Measurements from ENCODE around the gene CRYBB3.
"Not testable (repeated sequence)": the region's sequence is repeated elsewhere in the genome, so short reads cannot be mapped to it uniquely, and the experiment has no call there.

CRYBB3 gene

DNA sequence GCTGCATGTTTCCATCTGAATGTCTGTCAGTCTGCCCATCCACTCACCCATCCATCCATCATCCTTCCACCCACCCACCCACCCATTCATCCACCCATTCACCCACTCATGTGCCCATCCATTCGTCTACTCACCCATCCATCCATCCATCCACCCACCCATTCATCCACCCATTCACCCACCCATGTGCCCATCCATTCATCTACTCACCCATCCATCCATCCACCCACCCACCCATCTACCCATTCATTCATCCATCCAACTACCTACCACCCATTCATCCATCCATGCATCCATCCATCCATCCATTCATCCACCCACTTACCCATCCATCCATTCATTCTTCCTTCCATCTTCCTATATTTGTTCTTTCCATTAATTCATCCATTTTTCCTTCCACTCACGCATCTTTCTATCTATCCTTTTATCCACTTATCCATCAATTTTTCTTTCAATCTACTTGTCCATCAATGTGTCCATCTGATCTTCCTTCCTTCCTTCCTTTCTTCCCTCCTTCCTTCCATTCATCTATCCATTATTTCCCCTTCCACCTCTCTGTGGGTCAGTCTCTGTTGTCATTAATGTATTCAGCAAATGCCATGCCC lies 8.0 kb downstream of the CRYBB3 start:
- DNase-seq, result no peak

DNA sequence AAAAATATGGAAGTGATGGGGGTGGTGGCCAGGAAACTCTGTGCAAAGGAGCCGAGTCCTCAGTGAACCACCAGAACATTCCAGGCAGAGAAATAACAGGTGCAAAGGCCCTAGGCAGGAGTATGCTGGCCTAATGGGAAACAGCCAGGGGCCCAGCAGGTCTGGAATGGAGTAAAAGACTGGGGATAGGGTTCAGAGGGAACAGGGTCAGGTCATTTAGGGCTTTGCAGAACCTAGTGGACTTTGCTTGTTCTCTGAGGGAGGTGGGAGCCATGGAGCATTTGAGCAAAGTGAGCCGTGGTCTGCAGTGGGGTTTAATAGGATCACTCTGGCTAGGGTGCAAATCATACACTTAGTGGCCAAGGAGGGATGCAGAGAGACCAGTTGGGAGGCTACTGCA lies 8.7 kb downstream of the CRYBB3 start:
- no peak for DNase-seq

DNA sequence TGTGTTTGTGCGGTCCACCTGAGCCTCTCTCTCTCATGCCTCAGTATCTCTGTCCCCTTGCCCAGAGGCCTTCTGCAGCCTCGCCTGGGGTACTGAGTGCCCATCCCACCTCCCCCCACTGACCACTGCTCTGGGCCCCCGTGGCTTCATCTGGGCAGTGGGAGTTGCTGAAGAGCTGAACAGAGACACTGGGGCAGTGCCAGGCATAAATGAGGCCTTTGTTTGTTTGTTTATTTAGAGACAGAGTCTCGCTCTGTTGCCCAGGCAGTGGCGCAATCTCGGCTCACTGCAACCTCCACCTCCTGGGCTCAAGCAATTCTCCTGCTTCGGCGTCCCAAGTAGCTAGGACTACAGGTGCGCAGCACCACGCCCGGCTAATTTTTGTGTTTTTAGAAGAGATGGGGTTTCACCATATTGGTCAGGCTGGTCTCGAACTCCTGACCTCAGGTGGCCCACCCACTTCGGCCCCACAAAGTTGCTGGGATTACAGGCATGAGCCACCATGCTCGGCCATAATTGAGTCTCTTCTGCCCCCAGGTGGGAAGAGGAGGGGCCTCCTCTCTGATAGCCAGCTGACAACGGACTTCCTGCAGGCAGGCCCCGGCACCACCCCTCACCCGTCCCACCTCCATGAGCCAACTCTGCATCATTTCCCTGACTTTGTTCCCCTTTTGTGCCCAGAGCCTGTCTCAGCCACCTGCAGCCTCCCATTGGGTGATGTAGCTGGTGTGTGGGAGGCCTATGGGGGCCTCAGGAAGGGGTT lies 9.3 kb downstream of the CRYBB3 start:
- no peak for DNase-seq

DNA sequence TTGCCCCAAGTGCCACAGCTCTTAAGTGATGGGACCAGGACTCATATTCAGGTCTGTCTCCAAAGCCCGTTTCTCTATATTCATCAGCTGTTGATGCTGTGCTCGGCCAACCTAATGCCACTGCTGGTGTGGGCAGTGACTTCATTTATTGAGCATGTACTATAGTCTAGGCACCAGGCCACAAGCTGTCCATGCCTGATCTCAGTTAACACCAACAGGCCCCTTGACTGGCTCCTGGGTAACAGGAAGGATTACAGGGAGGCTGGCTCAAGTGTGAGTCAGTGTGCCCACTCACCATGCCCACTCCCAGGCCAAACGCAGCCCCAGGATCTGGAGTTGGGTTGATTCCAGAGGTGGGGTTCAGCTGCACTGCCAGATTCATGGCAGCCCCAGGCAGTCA lies 11.1 kb downstream of the CRYBB3 start:
- DNase-seq, result no peak

DNA sequence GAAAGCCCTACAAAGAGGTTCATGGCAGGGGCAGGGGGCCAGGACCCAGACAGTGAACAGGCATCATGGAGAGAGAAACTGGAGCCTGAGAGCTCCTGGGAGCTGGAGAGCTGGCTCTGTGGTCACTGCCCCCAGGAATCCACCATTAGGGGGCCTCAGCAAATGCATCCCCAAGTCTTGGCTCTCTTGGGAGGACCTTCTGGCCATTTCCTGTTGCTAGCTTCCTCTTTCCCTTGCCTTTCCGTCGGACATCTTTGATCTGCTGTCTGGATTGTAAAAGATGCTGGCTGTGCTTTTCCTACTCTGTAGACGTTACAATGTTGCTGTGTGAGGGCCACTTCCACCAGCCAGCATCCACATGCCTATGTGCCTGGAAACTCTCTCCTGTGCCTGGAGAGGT lies 12.7 kb downstream of the CRYBB3 start:
- DNase-seq, result no peak

DNA sequence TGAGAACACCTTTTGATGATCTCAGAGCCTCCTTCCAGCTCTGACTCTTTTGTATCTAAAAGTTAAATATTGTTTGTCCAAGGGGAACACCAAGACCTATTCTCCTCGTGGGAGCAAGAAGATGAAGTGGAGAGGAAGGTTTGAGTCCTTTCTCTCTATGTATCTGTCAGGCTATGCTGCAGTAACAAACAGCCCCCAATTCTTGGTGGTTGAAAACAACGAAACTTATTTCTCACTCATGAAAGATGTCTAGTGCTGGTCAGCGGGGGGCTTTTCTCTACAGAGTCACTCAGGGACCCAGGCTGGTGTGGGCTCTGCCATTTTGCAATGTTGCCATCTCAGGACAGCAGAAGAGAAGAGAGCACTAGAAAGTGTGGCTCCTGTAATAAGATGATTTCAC lies 13.6 kb downstream of the CRYBB3 start:
- DNase-seq, result no peak

DNA sequence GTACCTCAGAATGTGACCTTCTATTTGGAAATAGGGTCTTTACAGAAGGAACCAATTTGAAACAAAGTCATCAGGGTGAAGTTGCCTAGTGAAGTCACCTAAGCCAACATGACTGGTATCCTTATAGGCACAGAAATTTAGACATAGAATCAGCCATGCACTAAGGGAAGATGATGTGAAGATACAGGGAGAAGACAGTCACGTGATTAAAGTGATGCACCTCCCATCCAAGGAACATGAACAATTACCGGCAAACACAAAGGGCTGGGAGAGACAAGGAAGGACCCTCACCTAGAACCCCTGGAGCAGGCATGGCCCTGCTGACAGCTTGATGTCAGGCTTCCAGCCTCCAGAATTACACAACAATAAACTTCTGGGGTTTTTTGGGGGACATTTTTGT lies 16.6 kb downstream of the CRYBB3 start:
- no peak for DNase-seq

DNA sequence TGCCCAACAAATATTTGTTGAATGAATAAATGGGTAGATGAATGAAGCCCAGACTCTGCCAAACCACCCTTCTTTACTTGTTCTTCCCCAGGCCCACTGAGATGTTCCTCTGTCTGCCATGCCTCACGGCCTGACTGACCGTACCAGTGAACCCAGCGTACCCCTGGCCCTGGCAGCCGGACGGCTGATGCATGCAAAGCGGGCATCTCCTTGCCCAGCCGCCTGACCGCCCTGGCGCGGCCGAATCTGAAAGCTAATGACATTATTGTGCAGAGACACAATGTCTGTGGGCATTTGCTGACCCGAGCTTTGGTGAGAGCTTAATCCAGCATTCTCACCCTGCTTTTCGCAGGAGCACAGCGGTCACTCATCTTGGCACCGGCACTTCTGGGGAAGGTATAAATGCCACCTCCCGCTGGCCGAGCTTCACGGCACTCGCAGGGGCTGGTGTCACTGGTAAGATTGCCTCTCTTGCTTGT lies 19.6 kb downstream of the CRYBB3 start, which contains the start of gene CRYBB2:
Gene CRYBB2, plus strand, starts transcription at position 429 of the 479 bp plus-strand sequence. CDS start 1,791 bp downstream, outside the sequence.
- DNase-seq, result no peak

DNA sequence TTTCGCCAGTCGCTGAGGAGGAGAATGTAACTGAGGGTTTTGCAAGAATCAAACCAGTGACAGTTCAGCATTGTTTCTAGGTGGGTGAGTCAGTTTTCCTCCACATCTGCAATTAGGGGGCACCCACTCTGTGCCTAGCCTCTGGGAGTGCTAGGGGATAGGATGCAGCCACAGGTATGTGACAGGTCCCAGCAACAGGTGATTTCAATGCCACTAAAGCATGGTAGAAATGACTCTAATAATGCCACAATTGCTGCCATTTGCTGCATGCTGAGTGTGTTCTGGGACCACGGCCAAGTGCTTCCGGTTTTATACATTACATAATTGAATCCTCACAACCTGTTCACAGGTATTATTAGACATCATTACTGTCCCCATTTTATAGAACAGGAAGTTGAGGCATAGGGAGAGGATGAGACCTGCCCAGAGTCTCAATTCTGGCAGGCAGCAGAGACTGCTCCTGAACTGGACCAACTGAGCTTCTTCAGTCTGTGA lies 20.3 kb downstream of the CRYBB3 start:
- no peak for DNase-seq

DNA sequence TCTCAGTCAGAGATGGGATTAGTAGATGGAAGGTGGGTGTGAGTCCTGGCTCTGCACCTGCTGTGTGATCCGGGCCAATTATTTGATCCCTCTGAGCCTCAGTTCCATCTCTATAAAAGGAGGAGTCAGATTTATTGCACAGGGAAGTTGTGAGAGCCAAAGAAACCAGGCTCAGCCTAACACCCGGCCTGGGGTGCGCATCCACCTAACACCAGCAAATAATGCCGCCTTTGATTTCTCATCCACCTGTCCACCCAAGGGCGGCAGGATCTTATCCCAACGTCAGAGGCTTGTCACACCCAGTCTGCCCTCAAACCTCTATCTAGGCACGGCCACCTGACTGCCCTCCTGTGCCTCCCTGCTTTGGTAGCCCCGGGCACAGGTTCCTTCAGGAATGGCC lies 22.1 kb downstream of the CRYBB3 start:
- DNase-seq, result no peak

DNA sequence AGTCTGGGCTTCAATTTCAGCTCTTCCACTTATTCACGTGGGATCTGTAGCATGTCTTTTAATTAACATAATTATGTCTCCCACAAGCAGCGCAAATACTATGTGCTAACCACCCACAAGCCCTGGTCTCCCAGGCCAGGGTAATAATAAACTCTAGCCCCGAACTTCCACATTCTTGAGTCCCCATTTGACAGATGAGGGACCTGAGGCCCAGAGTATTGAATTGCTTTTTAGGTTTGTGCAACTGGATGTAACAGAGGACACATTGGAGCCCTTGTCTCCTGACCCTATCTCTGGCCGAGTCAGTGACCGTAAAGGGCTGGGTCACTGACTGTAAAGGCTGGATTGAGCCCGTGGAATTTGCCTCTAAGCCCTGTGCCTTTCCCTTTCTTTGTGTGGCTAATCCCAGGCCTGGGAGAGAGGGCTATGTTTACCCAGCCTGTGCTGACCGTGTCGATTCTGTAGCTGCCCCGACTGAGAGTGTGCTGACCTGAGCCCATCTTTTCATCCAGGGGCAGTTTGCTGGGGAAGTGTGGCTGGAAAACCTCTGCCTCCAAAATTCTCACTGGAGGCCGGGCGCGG lies 23.7 kb downstream of the CRYBB3 start:
- no peak for DNase-seq

DNA sequence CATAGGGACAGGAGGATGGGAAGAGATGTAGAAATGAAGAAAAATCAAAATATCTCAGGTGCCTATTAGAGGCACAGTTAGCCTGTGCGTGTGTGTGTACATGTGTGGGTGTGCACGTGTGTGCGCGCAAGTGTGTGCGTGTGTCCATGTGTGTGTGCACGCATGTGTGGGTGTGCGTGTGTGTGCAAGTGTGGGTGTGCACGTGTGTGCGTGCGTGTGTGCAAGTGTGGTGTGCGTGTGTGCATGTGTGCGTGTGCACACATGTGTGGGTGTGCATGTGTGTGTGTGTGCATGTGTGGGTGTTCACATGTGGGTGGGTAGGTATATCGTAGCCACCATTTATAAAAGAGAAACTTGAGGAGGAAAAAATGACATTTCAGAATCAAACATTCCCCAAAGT lies 29.2 kb downstream of the CRYBB3 start:
- no peak for DNase-seq

DNA sequence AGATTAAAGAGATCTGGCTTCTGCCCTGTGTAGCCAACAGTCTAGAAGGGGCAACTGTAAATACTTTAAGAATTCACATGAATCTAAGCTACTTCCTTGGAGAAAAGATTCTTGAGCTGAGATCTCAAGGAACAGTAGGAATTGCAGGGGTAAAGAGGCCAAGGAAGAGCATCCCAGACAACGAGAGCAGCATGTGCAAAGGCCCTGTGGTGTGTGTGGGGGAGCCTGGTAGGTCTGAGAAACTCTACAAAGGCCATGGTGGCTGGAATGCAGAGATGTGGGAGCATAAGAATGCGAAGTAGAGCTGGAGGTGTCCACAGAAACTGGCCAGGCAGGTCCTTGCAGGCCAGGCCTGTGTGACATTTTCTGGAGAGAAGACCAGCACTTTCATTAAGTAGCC lies 31.1 kb downstream of the CRYBB3 start:
- not testable (repeated sequence) for DNase-seq

DNA sequence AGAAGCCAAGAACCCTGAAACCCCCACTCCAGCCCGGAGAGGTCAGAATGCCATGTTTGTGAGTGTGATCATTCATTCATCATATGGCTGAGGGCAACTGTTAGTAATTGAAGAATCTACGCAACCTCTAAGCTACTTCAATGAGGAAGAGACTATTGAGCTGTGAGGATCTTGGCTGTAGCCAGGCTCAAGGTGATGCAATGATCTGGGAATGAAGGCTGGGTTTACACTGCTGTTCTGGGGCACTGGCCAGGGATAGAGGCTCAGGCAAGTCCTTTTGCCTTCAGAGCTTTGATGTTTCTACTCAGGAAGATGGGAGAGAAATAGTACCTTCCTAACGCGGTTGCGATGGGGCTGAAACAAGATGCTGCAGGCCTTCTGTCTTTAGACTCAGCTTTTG lies 32.6 kb downstream of the CRYBB3 start:
- DNase-seq, result no peak

DNA sequence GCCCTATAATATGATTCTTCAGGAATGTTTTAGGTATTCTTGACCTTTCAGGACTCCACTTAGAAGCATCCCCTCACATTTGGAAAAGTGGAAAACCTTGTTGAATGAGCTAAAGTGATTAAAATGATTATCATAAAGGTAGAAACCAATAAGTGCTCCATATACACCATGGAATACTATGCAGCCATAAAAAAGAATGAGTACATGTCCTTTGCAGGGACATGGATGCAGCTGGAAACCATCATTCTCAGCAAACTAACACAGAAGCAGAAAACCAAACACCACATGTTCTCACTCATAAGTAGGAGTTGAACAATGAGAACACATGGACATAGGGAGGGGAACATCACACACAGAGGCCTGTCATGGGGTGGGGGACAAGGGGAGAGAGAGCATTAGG lies 34.0 kb downstream of the CRYBB3 start:
- not testable (repeated sequence) for DNase-seq

DNA sequence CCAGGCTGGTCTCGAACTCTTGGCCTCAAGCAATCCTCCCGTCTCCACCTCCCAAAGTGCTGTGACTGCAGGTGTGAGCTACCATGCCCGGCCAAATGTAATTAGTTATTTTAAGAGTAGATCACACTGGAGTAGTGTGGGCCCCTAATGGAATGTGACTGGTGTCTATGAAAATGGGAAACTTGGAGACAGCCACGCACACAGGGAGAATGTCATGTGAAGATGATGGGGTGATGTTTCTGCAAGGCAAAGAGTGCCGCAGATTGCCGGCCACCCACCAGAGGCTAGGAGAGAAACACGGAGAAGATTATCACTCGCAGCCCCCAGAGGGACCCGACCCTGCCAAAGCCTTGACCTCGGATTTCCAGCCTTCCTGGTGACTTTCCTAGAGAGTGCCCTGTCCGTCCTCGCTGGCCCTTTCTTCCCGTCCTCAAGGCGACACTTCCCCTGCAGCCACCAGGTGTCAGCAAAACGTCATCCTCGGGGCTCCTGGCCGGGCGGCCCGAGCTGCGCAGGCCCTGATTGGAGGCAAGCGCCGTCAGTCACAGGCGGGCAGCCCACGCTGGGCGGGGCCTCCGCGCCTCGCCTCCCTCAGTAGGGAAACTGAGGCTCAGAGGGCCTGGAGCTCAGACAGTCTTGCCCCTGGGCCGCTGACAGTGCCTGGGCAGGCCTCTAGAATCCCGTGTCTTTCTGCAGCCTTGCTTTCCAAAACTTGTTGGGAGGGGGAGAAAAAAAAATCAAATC lies 36.1 kb downstream of the CRYBB3 start:
- peak in 1 of 2 donors; percentile 44 for DNase-seq

DNA sequence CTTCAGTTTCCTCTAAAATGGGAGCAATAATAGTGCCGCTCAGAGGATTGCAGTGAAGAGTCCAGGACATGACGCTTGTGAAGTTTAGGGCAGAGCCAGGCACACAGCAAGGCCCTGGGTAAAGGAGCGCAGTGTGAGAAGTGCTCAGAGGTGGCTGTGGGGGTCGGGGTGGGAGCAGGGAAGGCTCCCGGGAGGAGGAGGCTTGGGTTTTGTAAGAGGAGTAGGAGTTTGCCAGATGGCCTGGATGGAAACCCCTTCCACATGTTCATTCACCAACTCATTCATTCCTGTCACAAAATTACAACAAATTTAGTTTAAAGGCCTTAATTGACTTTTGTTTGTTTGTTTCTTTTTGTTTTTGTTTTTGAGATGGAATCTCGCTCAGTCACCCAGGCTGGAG lies 36.8 kb downstream of the CRYBB3 start:
- no peak for DNase-seq

DNA sequence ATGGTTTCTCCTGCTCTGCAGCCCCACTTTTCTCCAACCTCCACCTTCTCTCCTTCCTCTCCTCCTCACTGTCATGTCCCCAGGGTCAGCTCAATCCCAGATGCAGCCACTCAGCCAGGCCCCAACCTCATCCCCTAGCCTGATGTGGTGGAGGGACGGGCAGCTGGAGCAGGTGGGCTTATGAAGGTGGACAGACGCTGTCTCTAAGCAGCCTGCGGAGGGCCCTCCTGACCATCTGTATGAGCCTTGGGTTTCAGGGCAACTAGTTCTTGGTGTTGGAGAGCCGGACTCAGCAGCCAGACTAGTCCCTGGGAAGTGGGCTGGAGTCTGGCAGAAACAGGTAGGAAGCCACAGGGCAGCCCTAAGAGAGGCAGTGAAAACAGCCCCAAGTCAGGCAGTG lies 37.8 kb downstream of the CRYBB3 start:
- no peak for DNase-seq

DNA sequence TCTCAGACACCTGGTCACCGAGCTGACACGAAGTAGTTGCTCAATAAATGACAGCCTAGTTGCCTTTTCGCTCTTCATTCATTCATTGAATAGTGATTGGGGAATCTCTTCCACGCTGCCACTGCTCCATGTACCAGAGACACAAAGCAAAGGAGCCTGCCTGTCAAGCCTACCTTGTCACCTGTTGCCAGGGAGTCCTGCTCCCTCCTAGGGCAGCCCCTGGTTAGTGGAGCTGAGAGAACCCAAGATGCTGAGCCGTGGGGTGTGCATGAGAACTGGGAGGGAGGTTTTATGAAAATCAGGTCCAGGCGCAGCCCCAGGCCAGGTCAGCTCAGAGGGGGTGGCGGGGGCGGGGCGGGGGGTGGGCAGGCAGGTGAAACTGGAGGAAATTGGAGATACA lies 38.4 kb downstream of the CRYBB3 start:
- not testable (repeated sequence) for DNase-seq

DNA sequence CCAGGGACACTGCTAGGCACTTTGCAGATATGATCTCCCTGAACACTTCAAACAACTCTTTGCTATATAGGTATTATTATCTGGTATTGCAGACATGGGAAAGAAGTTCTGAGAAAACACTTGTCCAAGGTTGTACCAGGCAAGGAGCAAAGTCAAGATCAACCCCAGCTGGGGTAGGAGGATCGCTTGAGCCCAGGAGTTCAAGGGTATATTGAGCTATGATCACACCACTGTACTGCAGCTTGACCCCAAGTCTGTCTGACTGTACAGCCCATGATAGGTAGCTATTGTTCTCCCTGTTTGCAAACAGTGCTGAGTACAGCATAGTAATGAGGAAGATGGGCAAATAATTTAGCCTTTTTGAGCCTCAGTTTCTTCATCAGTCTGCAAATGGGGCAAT lies 55.5 kb downstream of the CRYBB3 start:
- DNase-seq, result not testable (repeated sequence)

Measured in bone marrow (tissue), 2 donors.